ENCODE data around the gene DHX34. TPM values are rescaled to one million over a fixed set of nuclear protein-coding genes. Genes with fewer than 3 reads are reported as not detected.
"Not testable (repeated sequence)": the region's sequence is repeated elsewhere in the genome, so short reads cannot be mapped to it uniquely, and the experiment has no call there.

The DHX34 gene
- 10.2 TPM for total RNA-seq

DNA sequence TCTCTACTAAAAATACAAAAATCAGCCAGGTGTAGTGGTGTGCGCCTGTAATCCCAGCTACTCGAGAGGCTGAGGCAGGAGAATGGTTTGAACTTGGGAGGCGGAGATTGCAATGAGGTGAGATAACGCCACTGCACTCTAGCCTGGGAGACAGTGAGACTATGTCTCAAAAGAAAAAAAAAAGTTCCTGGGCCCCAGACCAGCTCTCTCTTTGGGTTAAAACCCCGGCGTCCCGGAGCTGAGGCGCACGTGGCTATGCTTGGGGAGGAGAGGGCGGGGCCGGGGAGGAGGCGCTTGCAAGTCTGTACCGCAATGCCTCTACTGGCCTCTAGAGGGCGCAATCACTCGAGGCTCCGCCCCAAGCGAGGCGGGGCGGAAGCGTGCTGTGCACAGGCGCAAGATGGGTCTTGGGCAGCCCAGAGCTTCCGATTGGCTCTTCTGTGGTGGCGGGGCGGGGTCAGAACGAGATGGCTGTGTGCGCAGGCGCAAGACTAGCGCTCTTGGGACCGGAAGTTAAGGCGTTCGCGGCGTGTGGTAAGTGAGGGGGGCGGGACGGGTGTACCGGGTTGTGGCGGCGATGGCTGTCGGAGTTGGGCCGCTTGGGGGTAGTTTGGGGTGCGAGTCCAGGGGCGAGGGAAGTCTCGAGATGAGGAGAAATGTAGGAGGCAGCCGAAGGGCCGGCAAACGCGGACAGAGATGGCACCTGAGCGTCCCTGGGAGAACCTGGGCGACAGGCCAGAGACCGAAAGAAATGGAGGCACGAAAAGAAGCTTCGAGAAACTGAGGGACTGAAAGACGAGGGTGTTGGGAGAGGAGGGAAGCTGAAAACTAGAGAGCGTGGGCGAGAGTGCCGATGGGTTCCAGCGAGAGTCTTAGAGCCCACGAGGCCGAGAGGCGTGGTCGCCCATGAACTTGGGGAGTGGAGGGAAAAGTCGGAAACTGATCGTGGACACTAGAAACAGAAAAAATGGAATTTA lies at the start of gene DHX34:
Gene DHX34 (plus strand): TSS at position 497 of the 977 bp plus-strand sequence. CDS start 3,716 bp downstream, outside the sequence.
- DNase-seq (ENCODE audit: low spot score in 2 of 2) (peak; percentile 94 to 98), FAIRE-seq (no peak)

- DNase-seq (ENCODE audit: low spot score in 2 of 2); FAIRE-seq: not testable (repeated sequence)
Measured at GRCh38 chr19:47300867-47301266, 48.2 kb upstream of the DHX34 start.

DNA sequence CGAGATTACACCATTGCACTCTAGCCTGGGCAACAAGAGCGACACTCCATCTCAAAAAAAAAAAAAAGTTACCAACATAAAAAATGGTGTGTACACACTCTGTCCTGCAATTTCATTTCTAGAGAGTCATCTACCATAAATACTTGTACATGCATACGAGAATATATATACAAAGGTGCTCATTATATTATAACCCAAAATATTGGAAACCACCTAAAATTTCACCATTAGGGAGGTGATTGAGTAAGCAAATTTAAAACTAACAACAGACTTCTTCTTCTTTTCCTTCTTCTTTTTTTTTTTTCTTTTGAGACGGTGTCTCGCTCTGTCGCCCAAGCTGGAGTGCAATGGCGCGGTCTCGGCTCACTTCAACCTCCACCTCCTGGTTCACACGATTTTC lies 46.9 kb upstream of the DHX34 start:
- DNase-seq (ENCODE audit: low spot score in 2 of 2) (no peak), FAIRE-seq (no peak)

DNA sequence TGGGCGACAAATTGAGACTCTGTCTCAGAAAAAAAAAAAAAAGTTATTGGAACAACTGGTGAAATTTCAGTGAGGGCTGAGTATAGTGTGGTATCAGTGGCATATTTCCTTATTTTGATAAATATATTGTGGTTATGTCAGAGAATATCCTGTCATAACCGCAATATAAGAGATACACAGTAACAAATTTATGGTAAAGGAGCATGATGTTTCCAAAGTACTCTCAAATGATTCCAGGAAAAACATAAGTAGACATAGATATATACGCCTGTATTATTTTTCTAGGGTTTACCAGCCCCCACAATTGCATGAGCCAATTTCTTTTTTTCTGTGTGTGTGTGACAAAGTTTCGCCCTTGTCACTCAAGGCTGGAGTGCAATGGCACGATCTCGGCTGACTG lies 45.1 kb upstream of the DHX34 start:
- FAIRE-seq (no peak), DNase-seq (ENCODE audit: low spot score in 2 of 2) (no peak)

DNA sequence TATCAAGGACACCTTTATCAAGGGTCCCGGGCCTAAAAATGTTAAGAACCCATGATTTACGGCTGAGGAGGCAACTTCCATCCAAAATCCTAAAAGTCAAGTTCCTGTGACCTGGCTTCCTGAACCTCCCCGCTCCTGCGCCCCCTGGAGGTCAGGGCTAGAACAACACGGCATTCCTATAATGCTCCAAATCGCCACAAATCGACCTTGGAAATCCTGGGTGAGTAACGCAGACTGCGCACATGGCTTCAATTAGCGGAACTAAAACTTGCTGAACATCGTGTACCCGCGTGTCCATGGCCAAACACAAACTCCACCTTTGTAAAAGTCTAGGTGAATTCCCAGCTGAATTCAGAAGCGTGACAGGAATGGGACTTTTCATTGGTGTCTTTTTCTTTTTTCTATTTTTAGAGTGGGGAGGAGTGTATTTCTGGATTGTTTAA lies 43.8 kb upstream of the DHX34 start:
- peak in 1 of 2 donors; percentile 68 for DNase-seq (ENCODE audit: low spot score in 2 of 2)
- FAIRE-seq, result no peak

GRCh38 chr19:47306303-47306702 lies 42.8 kb upstream of the DHX34 start:
- FAIRE-seq (no peak), DNase-seq (ENCODE audit: low spot score in 2 of 2) (no peak)

DNA sequence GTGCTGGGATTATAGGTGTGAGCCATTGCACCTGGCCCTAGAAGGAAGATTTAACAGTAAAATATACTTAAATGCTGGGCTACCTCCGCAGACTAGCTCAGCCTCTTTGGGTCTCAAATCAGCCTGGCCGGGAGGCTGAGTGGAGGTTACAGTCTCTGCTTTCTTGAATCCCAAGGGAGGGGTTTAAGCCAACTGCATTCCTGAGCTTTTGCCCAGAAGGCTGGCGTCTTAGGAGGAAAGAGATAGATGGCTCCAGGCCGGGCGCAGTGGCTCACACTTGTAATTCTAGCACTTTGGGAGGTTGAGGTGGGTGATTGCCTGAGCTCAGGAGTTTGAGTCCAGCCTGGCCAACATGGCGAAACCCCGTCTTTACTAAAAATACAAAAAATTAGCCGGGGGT lies 40.1 kb upstream of the DHX34 start:
- no peak for DNase-seq (ENCODE audit: low spot score in 2 of 2)
- no peak for FAIRE-seq

GRCh38 chr19:47309608-47310007 lies 39.5 kb upstream of the DHX34 start, which contains the start of gene C5AR1:
Gene C5AR1 (plus strand): TSS chr19:47309861. CDS start chr19:47309896, 35 bp downstream.
- FAIRE-seq (no peak), DNase-seq (ENCODE audit: low spot score in 2 of 2) (no peak)

DNA sequence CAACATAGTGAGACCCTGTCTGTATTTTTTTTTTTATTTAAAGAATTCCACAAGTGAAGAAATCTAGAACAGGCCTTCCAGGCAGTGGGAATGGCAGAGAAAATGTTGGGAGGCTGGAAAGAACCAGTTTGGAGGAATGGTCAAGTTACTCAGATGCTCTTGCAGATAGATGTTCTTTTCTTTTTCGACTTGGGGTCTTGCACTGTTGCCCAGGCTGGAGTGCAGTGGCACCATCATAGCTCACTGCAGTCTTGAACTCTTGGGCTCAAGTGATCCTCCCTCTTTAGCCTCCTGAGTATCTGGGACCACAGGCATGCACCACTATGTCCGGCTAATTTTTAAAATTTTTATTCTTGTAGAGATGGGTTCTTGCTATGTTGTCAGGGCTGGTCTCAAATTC lies 38.8 kb upstream of the DHX34 start:
- DNase-seq (ENCODE audit: low spot score in 2 of 2) (no peak), FAIRE-seq (no peak)

DNA sequence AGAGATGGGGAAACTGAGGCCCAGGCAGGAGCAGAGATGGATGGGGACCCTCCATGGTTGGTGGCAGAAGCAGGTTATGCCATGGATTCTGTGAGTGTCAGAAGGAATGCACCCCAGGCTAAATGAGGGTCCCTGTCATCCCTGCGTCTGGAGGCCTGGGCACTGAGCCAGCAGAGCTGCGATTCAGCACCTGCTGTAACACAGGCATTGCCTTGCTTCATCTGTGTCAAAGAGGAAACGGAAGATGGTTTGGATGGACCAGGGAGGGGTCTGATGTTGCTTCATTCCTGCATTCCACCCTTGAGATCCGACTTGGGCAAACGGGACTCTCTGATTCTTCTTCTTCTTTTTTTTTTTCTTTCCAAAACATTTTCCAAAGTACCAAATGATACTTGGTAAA lies 38.3 kb upstream of the DHX34 start:
- DNase-seq (ENCODE audit: low spot score in 2 of 2) (no peak), FAIRE-seq (no peak)

GRCh38 chr19:47312366-47313006 lies 36.6 kb upstream of the DHX34 start:
- DNase-seq (ENCODE audit: low spot score in 2 of 2), result no peak
- no peak for FAIRE-seq

DNA sequence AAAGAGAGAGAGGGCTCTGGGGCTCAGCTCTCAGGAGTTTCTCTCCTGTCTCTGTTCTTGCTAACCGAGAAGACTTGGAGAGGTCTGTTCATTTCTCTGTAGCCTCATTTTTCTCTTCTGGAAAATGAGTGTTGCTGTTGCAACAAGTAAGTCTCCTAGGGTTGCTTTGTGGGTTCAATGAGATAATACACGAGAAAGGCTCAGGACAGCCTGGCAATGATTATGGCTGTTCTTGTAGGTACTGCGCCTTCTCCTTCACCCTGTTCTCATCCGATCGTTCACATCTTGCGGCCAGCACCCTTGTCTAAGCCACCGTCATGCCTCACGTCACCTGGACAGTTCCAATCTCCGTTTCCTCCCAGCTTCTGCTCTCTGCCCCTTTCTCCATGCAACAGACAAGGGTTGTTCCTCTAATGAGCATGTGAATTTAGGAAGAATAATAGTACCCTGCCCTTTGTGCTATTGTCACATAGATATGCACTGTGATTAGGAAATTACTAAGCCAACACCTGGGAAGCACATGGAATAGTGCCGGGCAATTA lies 35.3 kb upstream of the DHX34 start:
- DNase-seq (ENCODE audit: low spot score in 2 of 2) (no peak), FAIRE-seq (no peak)

GRCh38 chr19:47315125-47315821 lies 33.8 kb upstream of the DHX34 start:
- DNase-seq (ENCODE audit: low spot score in 2 of 2) (no peak), FAIRE-seq (no peak)

DNA sequence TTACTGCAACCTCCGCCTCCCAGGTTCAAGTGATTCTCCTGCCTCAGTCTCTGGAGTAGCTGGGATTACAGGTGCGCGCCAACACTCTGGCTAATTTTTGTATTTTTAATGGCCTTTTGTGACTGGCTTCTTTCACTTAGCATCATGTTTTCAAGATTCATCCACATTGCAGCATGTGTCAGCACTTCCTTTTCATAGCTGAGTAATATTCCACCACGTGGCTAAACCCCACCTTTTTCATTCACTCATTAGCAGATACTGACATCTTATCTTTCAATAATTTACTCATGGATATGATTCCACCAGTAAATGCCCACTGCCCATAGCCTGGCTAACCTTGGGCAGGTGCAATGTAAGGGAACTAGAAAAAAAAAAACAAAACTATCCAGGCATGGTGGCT lies 32.6 kb upstream of the DHX34 start:
- no peak for FAIRE-seq
- no peak for DNase-seq (ENCODE audit: low spot score in 2 of 2)

DNA sequence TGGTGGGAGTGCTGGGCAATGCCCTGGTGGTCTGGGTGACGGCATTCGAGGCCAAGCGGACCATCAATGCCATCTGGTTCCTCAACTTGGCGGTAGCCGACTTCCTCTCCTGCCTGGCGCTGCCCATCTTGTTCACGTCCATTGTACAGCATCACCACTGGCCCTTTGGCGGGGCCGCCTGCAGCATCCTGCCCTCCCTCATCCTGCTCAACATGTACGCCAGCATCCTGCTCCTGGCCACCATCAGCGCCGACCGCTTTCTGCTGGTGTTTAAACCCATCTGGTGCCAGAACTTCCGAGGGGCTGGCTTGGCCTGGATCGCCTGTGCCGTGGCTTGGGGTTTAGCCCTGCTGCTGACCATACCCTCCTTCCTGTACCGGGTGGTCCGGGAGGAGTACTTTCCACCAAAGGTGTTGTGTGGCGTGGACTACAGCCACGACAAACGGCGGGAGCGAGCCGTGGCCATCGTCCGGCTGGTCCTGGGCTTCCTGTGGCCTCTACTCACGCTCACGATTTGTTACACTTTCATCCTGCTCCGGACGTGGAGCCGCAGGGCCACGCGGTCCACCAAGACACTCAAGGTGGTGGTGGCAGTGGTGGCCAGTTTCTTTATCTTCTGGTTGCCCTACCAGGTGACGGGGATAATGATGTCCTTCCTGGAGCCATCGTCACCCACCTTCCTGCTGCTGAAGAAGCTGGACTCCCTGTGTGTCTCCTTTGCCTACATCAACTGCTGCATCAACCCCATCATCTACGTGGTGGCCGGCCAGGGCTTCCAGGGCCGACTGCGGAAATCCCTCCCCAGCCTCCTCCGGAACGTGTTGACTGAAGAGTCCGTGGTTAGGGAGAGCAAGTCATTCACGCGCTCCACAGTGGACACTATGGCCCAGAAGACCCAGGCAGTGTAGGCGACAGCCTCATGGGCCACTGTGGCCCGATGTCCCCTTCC lies 28.9 kb upstream of the DHX34 start:
- DNase-seq (ENCODE audit: low spot score in 2 of 2) (no peak), FAIRE-seq (no peak)

GRCh38 chr19:47321630-47322029 lies 27.5 kb upstream of the DHX34 start:
- no peak for FAIRE-seq

GRCh38 chr19:47322058-47322457 lies 27.1 kb upstream of the DHX34 start:
- FAIRE-seq (no peak), DNase-seq (ENCODE audit: low spot score in 2 of 2) (no peak)

More at GRCh38 chr19:47321630-47322029, 27.5 kb upstream of the DHX34 start:
- DNase-seq (ENCODE audit: low spot score in 2 of 2), result no peak

- DNase-seq (ENCODE audit: low spot score in 2 of 2) (no peak), FAIRE-seq (no peak)
Measured at GRCh38 chr19:47323409-47323808, 25.7 kb upstream of the DHX34 start.

DNA sequence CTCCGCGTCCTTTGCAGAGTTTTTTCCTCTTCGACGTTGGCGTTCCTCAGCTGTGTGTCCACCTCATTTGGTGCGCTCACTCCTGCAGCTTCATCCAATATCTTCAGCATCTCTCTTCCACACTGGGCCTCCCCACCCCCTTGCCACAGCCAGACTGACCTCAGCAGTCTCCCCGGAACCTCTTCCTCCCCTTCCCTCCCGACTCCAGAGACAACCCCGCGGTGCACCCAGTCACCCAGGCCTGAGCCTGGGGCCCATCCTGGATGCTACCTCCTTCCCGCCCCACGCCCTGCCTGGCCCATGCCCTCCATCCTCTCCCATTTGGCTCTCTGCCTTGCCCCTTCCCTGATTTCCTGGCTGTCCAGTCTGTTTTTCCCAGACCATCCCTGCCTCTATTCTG lies 25.2 kb upstream of the DHX34 start:
- no peak for FAIRE-seq

More for the DNA sequence above, 25.2 kb upstream of the DHX34 start:
- DNase-seq (ENCODE audit: low spot score in 2 of 2), result no peak

All from frontal cortex (tissue), 4 donors.